Muscle of arm (tissue), 12 donors: Measurements from ENCODE around the gene FUT2. TPM values are rescaled to one million over a fixed set of nuclear protein-coding genes. Genes with fewer than 3 reads are reported as not detected.
"Not testable (repeated sequence)": the region's sequence is repeated elsewhere in the genome, so short reads cannot be mapped to it uniquely, and the experiment has no call there.

Experiments
- DNase-seq: peaks from one replicate; pipeline ENCODE4 v3.0.0-alpha.2; 2013
- polyA plus RNA-seq, 12 donors: library from polyadenylated mRNA; unstranded; fragments of 120-200 nt; gene quantifications; one replicate each; pipeline ENCODE4 v1.2.1, GENCODE V29; 2013; ENCODE audit not compliant: insufficient read length in 12 of 12

Gene FUT2
- polyA plus RNA-seq, 12 donors, result 0.34 to 1.2 (median 0.73) TPM; not detected in 2

DNA sequence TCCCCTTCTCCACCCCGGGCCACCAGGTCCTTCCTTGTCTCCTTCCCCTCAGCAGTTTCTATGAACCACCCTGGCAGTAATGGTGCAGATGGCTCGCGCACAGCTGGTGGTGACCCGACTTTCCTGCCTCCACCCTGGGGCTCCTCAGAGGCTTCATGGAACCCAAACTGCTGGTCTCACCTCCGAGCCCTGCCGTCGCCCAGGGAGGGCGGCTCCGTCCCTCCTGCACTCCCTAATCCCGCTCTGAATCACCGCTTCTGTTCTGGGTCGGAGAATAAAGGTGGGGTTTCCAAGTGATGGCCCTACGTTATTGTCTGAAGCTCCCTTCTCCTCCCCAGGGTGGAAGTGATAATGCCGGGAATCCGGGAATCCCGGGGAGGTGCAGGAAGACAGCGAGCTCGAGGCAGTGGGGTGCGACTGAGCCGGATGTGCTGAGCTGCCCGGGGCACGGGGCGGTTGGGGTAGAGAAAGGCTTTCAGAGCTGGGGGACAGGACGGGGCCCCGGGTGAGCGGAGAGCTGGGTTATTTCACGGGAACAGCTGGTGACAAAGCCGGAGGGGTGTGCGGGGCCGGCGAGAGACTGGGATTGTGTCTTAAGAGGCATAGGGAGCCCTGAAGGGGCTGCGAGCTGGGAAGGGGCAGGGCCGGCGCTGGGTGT, 711 bp downstream of the FUT2 start:
- no peak for DNase-seq

DNA sequence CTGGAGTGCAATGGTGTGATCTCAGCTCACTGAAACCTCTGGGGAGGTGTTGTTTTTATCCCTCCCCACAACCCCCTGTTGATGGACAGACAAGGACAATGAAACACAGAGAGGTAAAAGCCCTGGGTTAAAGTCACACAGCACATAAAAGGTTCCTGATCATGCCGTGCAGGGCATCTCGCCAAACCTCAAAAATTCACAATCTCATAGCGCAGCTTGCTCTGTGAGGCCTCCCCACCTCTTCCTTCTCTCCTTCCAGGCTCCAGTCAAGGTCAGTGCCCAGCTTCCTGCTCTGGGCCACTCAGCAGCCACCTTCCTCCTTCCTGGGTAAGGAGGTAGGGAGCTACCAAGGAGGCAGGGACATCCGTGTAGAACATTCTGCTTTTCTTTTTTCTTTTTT, 2.3 kb downstream of the FUT2 start:
- DNase-seq, result no peak

DNA sequence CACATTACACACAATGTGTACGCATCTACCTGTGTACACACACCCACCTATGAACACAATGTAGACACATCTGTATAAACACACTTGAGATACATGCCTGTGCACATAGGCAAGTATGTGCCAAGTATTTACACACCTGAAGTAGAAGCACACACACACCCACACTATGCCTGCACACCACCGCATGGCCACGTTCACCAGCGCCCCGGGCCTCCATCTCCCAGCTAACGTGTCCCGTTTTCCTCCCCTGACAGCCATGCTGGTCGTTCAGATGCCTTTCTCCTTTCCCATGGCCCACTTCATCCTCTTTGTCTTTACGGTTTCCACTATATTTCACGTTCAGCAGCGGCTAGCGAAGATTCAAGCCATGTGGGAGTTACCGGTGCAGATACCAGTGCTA, 6.9 kb downstream of the FUT2 start:
- no peak for DNase-seq

DNA sequence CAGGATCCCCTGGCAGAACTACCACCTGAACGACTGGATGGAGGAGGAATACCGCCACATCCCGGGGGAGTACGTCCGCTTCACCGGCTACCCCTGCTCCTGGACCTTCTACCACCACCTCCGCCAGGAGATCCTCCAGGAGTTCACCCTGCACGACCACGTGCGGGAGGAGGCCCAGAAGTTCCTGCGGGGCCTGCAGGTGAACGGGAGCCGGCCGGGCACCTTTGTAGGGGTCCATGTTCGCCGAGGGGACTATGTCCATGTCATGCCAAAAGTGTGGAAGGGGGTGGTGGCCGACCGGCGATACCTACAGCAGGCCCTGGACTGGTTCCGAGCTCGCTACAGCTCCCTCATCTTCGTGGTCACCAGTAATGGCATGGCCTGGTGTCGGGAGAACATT, 7.5 kb downstream of the FUT2 start:
- no peak for DNase-seq

DNA sequence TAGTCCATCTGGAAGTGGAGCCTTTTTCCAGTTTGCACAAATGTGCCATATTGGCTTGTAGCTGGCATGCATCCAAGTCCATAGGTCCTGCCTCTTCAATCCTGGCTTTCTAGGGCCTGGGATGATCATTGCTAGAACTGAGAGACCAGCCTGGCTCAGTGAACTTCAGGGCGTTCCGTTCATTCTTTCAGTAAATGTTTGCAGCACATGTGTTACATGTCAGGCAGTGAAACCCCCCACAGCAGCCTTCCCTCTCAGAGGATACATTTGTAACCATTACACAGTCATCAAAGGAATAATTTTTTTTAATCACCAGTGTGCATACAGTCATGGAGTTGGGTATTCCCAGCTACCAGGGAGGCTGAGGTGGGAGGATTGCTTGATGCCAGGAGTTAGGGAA, 9.7 kb downstream of the FUT2 start:
- DNase-seq, result no peak

DNA sequence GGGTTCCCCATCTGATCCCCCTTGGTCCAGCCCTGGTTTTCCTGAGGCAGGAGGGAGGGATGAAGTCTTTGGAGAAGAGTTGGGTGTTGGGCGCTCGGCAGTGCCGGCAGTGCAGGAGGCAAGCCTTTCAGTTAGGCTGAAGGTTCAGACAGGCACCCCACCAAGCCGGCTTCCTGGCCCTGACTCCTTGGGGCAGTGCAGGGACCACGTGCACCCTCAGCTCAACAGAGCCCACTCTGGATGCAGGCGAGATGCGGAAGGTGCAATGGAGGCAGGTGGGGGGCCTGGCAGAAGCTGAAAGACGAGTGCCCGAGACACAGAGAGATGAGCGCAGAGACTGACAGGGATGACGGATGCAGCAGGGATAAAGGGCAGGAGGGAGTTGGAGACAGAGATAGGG, 12.7 kb downstream of the FUT2 start:
- DNase-seq, result no peak

DNA sequence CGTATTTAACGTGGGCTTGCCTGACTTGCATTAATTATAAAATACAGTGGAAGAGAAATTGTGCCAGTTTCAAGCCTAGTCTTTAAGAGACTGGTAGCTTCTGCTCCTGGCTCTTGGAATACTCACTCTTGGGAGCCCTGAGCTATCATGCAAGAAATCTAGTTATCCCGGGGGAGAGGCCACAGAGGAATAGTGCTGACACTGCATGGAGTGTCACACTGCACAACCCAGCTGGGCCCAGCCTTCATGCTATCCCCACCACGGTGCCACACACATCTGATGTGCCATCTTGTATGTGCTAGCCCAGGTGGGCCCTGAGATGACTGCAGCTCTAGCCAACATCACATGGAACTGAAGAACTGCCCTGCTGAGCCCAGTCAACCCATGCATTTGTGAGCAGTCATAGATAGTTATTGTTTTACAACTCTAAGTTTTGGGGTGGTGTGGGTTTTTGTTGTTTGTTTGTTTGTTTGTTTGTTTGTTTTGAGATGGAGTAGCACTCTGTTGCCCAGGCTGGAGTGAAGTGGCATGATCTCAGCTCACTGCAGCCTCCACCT, 15.4 kb downstream of the FUT2 start:
- DNase-seq, result no peak

DNA sequence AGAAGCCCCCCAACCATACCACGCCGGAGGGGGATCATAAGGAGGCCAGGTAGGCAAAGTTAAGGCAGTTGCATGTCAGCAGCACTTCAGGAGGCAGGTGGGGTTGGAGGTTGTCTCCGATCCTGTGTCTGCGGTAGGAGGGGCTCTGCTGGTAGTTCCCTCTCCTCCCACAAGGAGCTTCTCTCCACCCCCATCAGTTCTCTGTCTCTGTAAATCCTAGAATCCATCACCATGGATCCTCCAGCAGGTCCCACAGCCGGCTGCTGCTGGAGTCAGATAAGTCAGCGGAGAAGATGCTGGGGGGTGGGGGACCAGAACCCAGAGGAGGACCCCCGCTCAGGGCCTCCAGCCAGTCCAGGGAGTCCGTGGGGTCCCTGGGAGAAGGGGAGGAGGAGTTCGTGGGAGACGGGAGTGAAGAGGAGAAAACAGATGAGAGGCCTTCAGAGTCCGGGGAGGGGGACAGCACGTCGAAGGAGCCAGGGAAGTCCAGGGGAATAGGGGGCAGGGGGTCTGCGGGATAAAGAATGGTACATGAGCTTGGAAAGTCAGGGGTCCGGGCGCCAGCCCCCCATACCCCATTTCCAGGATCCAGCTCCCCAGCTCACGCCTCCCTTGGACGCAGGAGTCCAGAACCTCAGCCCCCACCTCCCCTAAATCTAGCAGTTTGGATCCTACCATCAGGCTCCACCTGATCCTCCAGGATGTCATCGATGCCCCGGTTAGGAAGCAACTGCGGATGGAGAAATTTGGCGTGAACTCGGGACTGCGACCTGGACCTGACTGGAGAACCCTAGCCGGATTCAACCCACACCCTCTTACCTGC, 17.5 kb downstream of the FUT2 start:
- DNase-seq, result no peak

DNA sequence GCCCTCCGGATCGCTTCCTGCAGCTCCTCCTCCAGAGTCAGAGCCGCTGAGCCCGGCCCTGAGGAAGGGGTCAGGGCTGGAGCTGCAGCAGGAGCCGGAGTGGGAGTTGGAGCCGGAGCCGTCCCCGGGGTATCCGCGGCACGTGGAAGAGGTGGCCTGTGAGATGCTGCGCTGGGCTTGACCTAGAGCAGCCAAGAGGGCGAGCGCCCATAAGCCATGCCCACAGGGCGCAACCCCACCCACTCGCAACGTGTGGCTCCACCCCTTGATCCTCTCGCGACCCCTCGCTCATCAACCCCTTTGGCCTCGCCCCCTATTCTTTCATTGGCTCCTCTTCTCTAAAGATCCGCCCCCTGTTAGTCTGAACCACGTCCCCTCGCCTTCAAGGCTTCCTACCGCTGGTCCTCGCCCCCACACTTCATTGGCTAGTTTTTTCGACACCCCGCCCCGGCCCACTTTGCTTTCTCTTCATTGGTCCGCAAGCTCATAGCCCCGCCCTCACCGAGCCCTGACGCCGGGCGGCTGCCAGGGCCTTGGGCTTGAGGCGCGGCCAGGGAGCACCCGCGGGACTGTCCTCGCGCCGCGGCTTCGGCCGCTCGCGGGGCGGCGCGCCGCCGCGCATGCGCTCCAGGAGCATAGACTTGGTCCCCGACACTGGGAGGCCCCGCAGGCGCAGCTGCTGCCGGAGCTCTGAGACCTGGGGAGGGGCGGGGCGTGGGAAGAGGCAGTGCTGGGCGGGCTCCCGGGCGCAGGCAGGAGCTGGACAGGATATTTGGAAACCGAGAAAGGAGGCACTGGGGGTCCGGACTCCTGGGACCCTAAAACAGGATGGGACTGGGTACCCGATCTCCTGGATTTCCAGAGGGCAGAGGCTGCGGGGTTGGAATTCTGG, 18.3 kb downstream of the FUT2 start:
- DNase-seq, result peak; percentile 99

DNA sequence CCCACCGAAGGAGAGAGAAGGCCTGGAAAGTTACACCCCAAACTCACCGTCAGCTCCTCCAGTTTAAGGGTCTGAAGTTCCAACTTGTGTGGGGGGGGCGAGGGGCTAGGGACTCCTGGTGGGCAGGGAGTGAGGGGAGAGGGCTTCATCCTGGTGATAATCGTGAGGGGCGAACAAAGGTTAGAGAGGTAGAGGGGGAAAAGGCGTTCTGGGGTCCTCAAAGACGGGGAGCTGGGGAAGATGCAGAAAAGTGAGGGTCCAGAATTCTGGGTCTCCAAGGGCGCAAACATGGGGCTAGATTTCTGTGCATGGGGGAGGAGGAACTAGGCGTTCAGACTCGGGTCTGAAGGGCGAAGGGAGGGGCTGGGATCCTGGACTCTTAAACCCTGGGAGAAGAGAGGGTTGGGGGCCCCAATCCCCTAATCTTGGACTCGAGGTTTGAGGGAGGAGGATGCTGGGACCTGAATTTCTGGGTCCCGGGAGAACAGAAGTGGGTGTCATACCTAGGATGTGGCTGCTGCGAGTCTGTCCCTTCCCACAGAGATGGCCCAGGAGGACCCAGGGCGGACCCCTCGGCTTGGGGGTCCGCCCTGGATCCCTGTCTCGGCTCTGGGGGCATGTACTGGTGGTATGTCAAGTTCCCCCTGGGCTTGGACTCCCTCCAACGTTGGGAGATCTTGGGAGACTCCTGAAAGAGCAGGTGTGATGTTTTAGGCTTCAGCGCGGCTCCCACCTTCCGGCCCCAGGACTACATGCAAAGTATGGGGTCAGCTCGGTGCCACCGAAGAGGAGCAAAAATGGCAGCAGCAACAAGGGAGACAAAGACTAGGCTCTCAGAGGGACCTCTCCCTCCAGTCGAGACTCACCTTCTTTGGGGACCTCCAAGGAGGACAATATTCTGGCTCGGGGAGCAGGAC, 19.2 kb downstream of the FUT2 start:
- no peak for DNase-seq

DNA sequence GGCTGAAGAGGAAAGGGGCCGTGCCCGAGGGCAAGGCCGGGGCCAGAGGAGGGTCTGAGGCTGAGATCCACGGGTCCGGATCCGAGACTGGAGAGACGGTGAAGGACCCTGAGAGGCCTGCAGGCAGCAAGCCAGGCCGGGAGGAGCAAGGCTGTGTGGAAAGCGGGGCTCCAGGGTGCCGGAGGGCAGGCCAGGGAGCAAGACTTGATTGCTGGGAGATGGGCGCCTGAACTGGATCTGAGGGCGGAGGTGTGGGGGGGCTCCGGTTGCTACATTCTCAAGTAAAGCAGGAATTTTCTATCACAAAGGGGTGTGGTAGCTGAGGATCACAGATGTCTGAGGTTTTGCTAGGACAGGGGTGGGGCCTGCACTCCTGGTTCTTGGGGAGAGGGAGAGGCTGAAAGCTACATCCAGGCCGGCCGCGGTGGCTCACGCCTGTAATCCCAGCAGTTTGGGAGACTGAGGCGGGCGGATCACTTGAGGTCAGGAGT, 20.0 kb downstream of the FUT2 start:
- no peak for DNase-seq

DNA sequence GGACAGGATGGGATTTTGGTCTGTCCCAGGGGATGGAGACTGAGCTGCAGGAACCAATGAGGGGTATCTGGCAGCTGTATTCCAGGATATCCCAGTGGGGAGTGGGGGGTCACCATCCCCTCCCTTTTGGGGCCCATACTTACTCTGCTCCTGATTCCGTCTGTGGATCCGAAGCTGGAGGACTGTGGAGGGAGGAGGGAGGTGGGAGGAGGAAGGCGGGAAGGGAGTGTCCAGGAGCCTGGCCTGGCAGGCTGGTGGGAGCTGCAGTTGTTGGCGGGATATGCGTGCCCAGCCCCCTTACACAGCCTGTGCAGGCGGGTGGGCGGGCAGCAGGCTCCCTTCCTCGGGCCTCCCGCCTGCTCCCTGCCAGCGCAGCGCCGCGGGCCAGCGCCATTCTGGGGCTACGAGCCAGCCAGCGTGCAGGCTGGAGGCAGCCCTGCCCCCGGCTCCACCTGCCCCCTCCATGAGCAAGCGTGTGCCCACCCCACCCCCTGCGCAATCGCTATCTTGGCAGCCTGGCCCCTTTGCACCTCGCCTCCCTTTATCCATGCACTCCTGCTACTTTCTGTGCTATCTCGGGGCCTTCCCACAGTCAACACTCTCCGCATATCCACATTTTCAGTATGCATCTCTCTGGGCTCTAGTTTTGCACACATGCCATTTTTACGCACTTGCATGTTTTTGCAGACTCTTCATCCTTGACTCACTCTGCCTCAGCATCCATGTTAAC, 21.0 kb downstream of the FUT2 start:
- DNase-seq, result peak; percentile 83

DNA sequence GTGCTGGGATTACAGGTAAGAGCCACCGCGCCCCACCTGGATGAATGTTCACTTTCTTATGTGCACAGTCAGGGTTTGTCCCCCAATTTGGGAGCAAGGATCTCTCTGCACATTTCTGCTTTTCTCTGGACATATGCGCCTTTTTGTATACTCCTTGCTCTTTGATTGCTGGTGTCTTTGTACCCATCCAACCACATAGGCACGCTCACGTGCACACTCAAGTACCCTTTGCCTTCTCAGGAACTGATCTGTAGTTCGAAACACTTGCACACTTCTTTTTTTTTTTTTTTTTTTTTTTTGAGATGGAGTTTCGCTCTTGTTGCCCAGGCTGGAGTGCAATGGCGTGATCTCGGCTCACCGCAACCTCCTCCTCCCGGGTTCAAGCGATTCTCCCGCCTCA, 22.3 kb downstream of the FUT2 start:
- not testable (repeated sequence) for DNase-seq

DNA sequence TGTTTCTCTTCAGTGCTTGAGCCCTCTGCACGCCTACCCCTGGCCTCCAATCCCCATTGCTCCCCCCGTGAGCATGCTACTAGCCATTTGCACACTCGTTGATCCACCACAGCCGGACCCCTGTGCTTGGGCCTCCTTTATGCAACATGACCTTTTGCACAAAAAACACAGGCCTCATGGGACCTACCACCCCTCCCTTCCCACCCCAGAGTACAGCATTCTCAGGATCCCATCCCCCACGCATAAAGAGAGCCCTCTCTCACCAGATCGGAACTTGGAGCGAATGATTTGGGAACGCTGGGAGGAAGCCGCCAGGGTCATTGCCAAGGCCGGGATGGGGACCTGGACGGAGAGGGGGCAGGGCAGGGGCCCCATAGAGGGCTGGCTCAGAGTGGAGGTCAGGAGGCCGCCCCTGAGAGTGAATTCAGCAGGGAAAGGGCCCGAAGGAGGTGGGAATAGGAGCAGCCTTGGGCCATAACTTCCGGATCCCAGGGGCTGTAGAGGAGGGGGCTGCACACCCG, 23.0 kb downstream of the FUT2 start:
- no peak for DNase-seq

DNA sequence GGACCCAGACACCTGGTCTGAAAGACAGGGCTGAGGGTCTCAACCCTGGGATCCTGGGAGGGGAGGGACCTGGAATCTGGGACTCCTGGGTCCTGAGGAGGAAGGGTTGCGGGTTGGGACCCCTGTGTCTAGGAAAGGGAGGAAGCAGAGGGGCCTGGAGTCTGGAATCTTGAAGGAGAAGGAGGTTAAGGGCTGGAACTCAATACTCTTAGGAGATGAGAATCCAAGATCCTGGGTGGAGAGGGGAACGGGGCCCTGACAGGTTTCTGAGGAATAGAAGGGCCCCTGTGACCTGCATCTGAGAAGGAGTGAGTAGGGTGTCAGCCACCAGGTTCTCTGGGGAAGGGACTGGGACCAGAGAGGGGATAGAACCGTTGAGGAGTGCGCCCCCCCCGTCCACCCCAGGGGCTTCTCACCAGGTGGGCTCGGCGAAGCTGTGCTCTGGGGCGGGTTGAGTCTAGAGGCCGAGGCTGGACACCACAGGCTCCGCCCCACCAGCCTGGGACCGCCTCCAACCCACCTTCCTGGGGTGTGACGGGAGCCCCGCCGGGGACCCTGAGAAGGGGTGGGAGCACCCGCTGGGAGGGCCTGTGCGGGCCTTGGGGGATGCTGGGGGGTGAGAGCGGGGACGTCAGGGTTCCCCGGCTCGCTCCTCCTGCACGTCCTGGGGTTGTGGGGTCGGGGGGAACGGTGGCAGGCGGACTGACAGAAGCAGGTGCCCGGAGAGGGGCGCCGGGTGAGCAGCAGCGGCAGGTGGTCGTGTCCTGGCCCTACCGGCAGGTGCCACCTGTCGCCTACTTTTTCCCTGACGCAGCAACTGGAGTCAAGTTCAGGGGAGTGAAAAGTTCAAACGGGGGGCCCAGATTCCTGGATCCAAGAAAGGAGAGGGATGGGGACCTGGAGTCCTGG, 23.7 kb downstream of the FUT2 start, which contains the start of gene MAMSTR:
TSS of gene MAMSTR (minus strand) at position 463 of the 909 bp plus-strand sequence. CDS start 694 bp downstream, outside the sequence.
- no peak for DNase-seq

DNA sequence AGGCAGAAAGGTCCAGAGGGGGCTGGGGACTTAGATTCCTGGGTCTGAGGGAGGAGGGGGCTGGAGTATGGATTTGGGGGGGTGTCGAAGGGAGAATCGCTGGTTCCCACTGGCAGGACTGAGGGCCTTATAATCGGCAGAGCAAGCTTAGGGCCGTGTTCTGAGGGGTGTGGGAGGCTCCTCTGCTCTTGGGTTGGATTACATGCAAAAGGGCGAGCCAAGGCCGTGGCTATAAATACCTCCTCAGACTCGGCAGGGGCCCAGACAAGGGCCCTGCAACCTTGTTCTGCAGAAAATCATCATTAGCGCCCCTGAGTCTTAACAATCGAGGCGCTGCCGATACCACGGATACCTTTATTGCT, 24.5 kb downstream of the FUT2 start:
- DNase-seq, result no peak

DNA sequence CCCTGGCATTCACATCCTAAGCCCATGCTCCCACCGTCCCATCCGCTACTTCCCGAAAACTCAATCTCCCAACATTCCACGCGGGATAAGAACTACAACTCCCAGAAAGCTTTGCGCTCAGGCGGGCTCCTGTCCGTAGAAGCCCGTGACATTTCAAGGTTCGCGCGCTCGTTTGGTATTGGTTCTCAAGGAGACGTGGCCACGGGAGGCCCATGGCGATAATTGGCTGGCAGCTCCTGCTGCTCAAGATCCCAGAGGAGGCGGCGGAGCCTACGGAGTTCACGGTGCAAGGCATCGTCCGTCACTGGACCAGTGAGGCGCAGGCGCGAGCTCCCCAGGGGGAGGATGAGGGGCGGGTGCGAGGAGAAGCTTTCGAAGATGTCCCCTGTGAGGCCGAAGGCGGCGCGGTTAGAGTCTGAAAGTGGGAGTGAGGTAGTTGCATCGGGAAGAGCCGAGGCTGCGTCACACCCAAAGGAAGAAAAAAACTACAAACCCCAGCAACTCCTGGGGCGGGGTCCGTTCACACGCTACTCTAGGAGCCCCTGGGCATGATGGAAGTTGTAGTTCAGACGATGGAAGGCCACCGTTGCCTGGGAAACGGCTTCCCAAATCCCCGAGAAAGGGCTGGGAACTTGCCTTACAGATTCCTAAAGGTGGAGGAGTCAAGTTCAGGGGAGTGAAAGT, 25.0 kb downstream of the FUT2 start:
- peak; percentile 99 for DNase-seq

DNA sequence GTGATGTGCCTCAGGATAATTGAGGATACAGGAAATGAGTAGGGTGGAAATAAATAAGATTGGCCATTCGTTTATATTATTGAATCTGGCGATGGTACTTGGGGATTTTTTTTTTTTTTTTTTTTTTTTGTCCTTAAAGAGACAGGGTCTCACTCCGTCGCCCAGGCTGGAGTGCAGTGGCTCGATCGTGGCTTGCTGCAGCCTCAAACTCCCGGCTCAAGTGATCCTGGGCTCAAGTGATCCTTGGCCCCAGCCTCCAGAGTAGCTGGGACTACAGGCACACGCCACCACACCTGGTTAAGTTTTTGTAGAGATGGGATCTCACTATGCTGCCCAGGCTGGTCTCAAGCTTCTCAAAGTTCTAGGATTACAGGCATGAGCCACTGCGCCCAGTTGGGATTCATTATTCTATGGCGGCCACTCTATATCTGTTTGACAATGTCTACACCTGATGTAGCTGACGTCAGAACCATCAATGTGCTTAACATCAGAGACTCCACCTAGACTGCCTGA, 26.5 kb downstream of the FUT2 start:
- DNase-seq, result no peak
